ENCODE results near the gene TFEB.

TFEB gene

DNA sequence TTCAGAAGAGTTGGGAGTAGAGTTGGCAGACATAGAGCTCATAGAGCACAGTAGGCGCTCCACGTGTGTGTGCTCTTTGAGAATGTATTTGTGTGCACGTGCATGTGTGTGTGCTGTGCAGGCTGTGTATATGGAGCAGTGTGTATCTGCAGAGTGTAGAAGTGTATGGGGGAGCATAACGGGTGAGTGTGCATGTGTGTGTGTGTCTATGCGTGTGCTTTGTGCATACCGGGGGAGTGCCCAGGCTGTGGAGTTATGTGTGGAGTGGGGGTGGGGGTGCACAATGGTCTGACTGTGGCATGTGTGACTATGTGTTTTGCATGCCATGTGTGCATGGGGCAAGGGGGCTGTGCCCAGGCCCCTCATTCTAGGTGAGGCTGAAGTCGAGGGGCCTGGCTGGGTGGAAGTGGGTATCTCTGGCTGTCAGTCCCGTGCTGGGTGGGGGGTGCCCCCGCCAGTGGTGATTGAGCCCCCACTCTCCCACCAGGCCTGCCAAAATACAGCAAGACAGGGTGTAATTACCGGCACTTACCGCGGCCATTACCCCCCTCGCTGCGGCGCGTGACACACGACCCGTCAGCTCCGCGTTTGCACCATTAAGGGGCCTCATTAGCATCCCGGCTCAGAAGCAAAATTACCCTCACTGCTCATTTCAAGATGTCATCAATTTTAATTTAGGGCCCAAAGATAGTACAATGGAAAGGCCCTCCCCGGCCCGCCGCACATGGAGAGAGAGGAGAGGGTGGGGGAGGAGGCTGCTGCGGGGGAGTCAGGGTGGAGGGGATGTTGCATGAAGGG lies 58.1 kb downstream of the TFEB start:
- no peak for DNase-seq (ENCODE audit: low read depth in 4 of 4, low spot score in 1 of 4)

DNA sequence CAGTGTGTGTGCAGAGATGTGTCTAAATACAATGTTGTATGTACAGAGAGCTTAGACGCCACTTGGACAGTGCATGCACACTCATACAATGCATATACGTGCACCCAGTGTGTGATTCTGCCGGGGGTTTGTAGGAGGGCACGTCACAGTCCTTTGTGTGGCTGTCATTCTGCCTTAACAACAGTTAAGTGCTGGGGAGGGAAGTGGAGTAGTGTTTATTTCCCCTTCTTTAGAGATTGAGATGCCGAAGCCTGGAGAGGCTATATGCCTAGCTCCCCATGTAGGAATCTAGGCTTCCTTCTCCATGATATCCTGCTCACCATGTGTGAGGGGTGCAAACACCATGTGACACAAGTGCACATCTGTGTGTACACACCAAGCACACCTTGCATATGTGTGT lies 59.0 kb downstream of the TFEB start:
- no peak for DNase-seq (ENCODE audit: low read depth in 4 of 4, low spot score in 1 of 4)

DNA sequence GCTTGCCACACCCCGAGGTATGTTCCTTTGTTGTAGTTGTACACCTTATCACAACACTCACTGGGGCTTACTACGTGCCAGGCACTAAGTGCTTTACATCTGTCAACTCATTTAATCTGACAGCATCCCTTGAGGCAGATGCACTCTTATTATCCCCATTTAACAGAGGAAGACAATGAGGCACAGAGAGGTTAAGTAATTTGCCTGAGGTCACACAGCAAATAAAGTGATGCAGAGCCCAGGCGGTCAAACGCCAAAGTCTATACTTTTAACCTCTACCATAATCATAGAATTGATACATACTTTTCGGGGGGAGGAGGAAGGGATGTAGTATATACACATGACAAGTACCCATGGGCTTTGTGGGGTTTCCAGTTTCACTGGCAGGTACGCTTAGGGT lies 59.4 kb downstream of the TFEB start:
- DNase-seq (ENCODE audit: low read depth in 4 of 4, low spot score in 1 of 4) = no peak

DNA sequence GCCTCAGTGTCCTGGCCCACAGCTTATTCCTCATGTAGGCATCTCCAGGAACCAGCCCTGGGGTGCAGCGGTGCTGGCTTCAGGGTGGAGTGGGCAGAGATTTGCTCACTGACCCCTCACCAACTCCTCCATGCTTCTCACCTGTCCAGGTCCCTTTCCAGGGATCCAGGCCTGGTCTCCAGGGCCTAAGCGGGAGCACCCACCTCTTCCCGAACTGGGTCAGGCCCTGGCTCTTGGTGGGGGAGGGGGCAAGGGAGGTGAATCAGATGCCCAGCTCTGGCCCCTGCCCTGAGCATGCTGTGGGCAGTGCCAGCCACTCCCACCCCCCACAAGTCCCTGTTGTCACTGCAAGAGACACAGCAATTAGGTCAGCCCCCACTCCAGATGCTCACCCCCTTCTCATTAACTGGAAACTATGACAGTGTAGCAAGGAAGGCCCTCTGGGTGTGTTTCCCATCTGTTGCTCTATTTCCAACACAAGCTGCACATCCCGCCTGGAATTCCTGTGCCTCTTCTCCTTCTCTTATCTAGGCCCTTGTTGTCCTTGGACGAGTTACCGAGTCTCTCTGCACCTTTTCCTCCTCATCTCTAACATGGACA lies 60.1 kb downstream of the TFEB start:
- no peak for DNase-seq (ENCODE audit: low read depth in 4 of 4, low spot score in 1 of 4)

DNA sequence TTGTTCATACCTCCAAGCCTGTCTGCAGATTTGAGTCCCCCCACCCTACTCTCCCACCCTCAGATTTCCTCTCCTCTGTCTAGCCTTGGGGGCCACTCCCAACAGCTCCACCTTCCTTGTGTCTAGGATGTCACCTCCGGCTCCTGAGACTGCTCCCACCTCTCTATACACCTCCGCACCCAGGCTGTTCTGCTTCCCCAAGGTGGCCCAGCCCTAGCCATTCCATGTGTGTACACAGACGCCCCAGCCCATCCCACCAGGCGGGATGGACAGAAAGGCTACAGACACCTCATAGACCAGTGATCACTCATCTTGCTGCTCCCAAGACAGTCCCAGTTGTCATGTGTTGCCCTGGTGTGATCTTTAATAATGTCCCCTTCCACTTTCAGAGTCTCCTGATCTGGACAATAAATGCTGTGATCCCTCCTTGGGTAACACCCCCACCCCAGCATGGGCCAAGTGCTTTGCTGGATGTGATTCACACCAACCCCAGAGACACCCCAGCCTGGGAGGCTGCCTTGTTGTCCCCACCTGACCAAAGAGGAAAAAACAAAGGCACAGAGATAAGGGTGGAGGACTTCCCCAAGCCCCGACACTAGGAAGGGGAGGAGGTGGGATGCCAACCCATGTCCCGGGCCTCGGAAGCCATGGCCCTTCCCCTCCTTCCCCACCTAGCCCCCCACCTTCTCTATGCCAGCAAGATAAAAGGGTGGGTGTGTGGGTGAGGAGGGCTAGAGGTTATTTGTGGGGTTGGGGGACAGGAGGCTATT lies 61.0 kb downstream of the TFEB start:
- DNase-seq (ENCODE audit: low read depth in 4 of 4, low spot score in 1 of 4) = no peak

DNA sequence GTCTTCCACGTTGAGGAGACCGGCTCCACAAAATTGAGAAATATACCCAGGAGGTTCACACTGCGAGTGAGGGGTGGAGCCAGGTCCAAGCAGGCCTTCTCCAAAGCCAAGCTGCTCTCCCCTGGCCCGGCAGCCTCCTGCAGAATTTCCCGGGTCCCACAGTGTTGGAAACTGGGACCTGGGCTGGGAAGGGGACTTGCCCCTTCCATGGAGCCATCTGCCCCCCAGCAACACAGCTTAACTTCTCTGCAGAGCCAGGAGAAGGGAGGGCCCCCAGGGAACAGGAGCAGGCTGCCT lies 61.8 kb downstream of the TFEB start:
- DNase-seq (ENCODE audit: low read depth in 4 of 4, low spot score in 1 of 4) = no peak

DNA sequence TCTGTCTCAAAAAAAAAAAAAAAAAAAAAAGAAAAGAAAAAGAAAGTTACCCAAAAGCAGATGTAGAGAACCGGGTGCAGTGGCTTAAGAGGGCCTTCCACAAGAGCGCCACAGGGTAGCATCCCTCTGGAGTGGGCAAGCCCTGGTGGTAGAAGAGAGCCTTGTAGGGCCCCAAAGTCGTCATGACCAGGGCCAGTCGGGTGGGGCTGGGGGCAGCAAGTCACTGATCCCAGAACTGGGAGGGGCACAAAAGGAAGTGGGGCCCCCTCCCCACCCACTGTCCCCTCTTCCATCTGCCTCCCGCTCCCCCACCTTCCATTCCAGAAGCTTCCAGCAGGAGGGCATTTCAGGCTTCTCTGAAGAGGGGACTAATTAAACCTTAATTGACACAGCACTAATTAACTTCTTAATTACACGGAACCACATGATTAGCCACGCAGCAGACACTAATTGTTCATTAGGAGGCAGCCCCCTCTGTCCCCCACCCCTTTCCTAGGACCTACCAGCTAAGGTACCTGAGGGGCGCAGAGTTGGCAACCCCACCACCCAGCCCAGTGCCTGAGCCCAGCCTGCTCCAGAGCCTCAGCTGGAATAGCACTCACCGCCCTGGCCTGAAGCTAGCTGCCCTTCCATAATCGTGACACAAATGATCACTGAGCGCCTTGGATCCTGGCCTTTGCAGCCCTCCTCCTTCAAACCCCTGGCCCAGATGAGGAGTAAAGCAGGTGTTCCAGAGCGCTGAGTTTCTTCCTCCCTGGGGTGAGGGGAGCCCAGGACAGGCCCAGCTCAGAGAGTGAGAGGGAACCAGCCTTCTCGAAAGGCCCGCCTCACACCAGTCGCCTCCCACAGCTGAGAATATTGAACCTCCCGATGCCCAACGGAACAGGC lies 62.3 kb downstream of the TFEB start:
- no peak for DNase-seq (ENCODE audit: low read depth in 4 of 4, low spot score in 1 of 4)

DNA sequence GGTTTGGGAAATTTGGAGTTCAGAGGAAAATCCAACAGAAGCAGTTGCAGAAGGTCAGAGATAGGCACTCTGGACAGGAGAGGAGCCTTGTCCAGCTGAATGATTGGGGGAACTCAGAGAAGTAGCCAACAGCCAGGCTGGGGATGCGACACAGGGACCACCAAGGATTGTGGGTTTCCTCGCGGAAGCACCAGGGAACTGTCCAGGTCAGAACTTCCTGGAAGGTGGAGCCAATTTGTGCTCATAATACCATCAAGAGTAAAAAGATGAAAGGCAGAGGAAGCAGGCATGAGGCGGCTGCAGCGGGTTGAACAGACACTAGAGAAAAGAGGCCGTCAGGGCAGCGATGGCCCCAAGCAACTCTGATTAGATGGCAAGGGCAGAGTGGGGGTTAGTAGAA lies 63.4 kb downstream of the TFEB start:
- no peak for DNase-seq (ENCODE audit: low read depth in 4 of 4, low spot score in 1 of 4)

DNA sequence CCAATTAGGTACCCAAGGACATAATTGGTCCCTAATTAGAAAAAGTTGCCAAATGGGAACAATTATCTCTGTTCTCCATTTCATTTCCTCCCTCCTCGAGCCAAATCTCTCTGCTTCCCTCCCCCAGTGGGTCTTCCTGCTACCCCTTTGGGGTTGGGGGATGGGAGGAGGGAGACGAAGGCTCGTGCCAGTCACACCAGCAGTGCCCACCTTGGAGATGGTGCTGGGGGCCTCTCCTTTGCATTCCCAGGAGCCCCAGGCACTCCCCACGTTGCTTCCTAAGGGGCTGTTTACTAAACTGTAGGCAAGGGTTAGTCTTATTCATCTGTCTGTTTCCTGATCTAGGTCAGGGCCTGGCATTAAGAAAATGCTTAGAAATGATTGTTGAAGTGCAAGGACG lies 64.0 kb downstream of the TFEB start:
- no peak for DNase-seq (ENCODE audit: low read depth in 4 of 4, low spot score in 1 of 4)

DNA sequence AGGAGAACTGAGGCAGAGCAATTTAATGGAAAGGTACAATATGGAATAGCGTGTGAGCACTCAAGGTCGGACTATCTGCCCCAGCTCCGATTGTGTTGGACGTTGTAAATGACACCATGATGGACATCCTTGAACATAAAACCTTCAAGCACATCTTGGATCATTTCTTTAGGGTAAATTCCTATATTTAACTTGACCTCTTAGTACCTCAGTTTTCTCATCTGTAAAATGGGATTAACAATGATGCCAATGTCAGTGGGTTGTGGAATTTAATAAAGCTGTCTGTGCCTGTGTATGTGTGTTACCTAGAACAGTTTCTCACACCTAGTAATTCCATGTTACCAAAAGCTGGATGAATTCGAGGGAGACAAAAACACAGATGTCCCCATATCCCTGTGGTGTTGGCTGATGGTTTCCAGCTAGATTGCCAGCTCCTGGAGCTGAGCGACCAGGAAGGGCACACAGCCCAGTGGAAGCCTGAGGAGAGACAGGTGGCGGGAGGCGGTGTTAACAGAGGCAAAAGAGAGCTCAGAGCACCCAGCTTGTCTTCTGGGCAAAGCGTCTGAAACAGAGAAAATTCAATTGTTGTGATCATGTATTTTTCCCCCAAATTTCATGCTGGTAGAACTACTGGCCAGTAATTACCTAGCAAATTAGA lies 64.6 kb downstream of the TFEB start:
- DNase-seq (ENCODE audit: low read depth in 4 of 4, low spot score in 1 of 4) = no peak

DNA sequence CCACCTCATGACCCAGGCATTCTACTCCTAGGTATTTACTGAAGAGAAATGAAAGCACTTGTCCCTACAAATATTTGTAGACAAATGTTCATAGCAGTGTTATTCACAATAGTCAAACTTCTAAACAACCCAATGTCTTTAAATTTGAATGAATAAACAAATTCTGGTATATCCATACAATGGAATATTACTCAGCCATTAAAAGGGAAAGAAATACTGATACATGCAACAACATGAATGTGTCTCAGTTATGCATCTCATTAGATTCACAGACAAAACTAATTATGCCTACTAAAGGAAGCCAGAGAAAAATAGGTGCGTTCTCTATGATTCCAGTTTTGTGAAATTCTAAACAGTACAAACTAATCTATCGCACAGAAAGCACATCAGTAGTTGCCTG lies 66.4 kb downstream of the TFEB start:
- DNase-seq (ENCODE audit: low read depth in 4 of 4, low spot score in 1 of 4) = no peak

DNA sequence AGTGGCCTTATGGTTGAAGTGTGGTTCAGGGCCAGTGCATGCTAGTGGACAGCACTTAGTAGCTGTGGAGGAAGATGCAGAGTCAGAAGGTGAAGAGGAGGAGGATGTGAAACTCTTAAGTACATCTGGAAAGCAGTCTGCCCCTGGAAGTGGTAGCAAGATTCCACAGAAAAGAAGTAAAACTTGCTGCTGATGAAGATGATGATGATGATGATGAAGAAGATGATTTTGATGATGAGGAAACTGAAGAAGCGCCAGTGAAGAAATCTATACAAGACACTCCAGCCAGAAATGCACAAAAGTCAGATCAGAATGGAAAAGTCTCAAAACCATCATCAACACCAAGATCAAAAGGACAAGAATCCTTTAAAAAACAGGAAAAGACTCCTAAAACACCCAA lies 68.2 kb downstream of the TFEB start:
- DNase-seq (ENCODE audit: low read depth in 4 of 4, low spot score in 1 of 4) = no peak

DNA sequence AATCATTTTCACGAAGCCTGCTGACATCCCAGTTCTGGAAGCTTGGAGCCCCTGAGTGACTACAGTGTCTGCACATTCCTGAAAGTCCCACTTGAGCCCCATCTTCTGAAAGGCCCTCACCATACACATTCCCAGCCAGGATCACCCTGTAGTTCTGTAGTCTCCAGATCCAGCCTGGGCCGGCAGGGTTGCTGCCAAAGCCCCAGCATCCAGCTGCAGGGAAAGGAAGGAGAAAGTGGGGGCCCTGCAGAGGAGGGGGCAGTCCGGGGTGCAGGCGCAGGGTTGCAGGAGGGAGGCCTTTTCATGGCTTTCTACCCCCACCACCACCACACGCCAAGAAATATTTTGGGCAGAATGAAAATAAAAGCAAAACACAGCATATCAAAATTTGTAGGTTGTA lies 71.1 kb downstream of the TFEB start:
- DNase-seq (ENCODE audit: low read depth in 4 of 4, low spot score in 1 of 4) = no peak

DNA sequence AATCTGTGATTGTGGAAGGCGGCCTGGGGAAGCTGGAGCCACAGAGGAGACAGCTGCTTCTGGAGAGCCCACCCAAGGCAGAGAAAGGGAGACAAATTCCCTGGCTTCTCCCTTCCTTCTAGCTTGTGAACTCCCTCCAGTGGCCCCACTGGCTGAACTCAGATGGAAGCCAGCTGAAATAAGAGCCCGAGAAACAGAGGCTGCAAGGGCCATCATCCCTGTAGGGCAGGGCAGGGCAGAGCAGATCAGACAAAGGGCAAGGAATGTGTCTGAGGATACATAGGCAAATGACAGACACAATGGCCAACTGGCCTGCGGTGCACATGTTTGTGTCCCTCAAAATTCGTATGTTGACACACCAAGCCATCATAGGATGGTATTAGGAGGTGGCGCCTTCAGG lies 71.8 kb downstream of the TFEB start:
- DNase-seq (ENCODE audit: low read depth in 4 of 4, low spot score in 1 of 4) = no peak

DNA sequence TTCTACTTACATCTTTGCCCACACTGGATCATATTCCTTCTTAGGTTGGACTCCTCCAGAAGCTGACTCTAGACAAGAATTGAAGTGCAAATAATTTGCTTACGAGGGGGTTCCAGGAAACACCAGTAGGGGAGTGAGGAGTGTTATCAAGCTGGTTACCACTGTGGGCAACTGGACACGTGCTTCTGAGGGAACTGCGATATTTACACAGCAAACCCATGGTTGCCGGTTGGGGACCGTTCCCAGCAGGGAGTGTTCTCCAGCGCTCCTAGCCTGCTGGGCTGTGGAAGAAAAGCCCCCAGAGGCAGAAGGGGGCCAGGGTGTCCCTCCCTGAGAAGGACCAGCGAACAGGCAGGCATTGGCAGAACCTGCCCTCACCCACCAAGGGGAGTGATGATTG lies 75.5 kb downstream of the TFEB start:
- DNase-seq (ENCODE audit: low read depth in 4 of 4, low spot score in 1 of 4) = no peak

DNA sequence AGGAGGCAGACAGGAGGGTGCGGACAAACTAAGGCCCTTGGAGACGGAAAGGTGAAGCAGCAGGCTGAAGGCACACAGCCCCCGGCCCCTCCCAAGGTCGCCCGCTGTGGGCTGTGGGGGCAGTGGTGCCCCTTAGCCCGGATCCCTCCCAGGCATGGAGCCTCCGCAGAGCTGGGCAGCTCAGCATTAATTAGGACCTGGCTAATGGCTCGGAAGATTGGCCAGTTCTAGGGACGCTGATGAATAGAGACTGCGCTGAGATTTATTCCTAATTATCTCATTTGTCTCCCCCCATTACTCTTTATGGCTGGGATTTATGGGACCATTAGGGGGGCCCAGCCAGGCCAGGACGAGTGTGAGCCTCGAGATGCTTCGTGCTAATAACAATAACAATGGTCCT lies 76.8 kb downstream of the TFEB start:
- DNase-seq (ENCODE audit: low read depth in 4 of 4, low spot score in 1 of 4) = no peak

DNA sequence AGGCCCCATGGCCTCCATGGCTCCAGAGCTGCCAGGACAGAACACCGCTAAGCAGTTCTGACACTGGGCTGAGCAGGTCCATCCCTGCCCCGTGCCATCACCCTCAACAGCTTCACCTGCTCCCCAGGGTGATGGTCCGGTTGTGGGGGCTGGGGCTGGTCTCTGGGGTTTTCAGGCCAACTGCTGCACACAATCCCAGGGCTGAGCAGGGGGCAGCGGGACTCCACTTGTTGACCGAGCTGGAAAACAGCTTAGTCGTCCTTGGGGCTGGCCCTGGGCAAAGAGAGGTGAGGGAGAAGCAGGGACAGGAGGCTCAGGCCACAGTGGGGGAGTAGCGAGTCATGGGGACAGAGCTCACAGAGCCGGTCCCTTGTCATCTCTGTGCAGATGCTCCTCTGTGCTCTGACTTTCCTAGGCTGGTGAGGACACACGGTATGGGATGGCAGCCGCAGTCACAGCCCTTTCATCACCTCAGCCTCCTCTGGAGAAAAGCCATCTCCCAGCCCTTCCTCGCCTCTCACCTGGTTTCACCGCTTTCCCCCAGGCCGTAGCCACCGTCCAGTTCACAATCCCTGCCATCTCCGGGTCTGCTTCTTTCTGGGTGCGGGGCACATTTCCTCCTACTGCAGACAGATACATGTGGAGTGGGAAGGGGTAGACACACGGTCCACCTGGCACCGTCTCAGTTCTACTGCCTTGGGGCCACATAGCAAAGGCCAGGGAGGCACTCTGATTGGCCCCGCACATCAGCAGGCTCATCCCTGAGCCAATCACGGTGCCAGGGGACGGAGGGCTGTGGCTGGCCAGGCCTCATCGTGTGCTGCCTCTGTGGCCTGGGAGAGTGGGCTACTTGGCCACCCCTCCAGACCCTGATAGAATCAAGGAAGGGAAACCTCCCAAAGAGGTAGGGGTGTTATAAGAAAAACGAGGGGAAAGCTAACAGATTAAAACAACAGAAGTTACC lies 78.0 kb downstream of the TFEB start:
- DNase-seq (ENCODE audit: low read depth in 4 of 4, low spot score in 1 of 4) = no peak

DNA sequence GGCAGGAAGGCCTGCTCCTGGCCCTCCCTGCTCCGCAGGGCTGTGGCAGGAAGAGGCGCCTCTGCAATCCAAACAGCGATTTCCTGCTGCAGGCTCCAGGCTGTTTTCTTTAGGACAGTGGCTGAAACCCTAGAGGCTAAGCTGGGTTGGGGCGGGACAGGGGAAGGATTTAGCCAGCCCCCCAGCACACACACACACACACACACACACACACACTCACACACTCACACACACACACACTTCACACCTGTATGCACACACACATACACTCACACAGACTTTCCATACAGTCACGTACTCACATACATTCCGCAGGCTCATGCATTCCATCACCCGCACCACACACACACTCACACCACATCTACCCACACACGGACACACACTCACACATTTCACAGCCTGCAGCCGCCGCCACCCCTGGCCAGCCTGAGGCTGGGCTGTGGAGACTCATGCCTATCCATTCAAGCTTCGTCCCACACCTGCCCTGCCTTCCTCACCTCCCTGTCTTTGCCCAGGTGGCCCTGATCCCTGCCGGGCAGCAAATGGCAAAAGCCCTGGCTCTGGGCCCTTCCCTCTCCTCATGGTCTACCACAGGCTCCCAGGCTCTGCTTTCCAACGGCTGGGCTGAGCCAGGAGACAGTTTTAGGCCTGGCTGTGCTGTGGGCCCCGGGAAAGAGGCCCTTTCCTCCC lies 79.3 kb downstream of the TFEB start:
- DNase-seq (ENCODE audit: low read depth in 4 of 4, low spot score in 1 of 4) = no peak

DNA sequence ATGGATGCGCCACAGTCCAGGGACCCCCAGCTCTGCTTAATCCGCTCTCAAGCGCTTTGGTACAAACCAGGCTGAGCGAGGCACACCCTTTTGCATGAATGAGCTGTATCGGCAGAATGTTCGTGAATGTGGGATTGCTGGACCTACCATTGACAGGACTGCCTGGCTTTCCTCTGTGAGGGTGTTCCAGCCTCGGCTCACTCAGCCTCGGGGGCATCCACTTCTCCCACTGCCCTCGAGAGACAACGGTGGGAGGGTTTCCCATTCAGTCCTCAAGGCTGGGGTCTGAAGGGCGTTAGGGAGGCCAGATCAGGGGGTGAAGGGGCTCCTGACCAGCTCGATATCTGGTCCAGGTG lies 79.8 kb downstream of the TFEB start:
- DNase-seq (ENCODE audit: low read depth in 4 of 4, low spot score in 1 of 4) = no peak

All from stimulated activated CD4-positive, alpha-beta T cell treated with anti-CD3 and anti-CD28 coated beads, Interleukin-1b, Interleukin-23, amount 100 ng/mL, for 24 hours (primary cell).